ENCODE measurements around the gene ASIC1. TPM values are rescaled to one million over a fixed set of nuclear protein-coding genes. Genes with fewer than 3 reads are reported as not detected.
A peak's percentile ranks its signal among the peaks of the same experiment; 100 is the strongest.

The ASIC1 gene
- total and polyA plus RNA-seq, 2 of the 4 experiments (the other 2 are of a cell fraction) = 1.6 to 9.9 TPM

- no peak for TF ChIP-seq MXI1 (IDR thresholded peaks at IDR 0.05; ENCODE audit: borderline replicate concordance, low read depth, low read length)
Measured at GRCh38 chr12:50061946-50062686, 4.7 kb downstream of the ASIC1 start (continued).

- in situ Hi-C loops (cut with MboI; ENCODE audit: low sequenced_read_pairs) (no loop called here), intact Hi-C loops (cut with micrococcal nuclease) (no loop called here), dilution Hi-C loops (cut with HindIII; ENCODE audit: low sequenced_read_pairs, unreplicated experiment) (no loop called here)
- H3K4me1 ChIP-seq (ENCODE audit: control insufficient read depth, insufficient read depth, low read length) = peaks cover 13% of the 10 kb centered on the region
- no peak overlapping the region for H3K18ac ChIP-seq (ENCODE audit: low read depth, low read length)
- ChIA-PET POLR2A (ENCODE audit: unreplicated experiment) (interaction anchor here (1.0 kb wide), 1 partner anchor 22 kb away, joined by 3 read pairs; no protein-coding TSS in a partner anchor), CTCF (interaction anchor here (0.5 to 1.1 kb wide), 3 partner anchors 24 to 74 kb away, joined by 3 to 5 read pairs (median 4); partner anchors contain the start of gene COX14)
- WGBS, 2 experiments (ENCODE audit: extremely low coverage in 2 of 2, insufficient read length in 1 of 2) = 80% methylated on average over 2 of the region's 5 CpGs; no CpG with 5 or more reads in 1 of the 2 experiments
- H3K9ac ChIP-seq (ENCODE audit: low read depth, low read length) = no peak overlapping the region
- no peak for TF ChIP-seq NFE2L2 (IDR thresholded peaks at IDR 0.05; ENCODE audit: low read depth, low read length)
- no peak for TF ChIP-seq RCOR1 (IDR thresholded peaks at IDR 0.05; ENCODE audit: insufficient replicate concordance, low read length)
- no peak for TF ChIP-seq CEBPB (IDR thresholded peaks at IDR 0.05; ENCODE audit: low read depth, low read length)
- no peak for TF ChIP-seq FOS (IDR thresholded peaks at IDR 0.05; ENCODE audit: low read depth, low read length)
- TF ChIP-seq MAFK (IDR thresholded peaks at IDR 0.05; ENCODE audit: low read depth, low read length) = no peak
- TF ChIP-seq MXI1 (IDR thresholded peaks at IDR 0.05; ENCODE audit: borderline replicate concordance, low read depth, low read length) = no peak
- no peak for TF ChIP-seq USF2 (IDR thresholded peaks at IDR 0.05; ENCODE audit: low read depth, low read length)
- no peak for TF ChIP-seq POLR2A (IDR thresholded peaks at IDR 0.05; ENCODE audit: low read depth, low read length)
- TF ChIP-seq MAZ (IDR thresholded peaks at IDR 0.05; ENCODE audit: borderline replicate concordance, low read depth, low read length) = no peak
- no peak for TF ChIP-seq CHD1 (IDR thresholded peaks at IDR 0.05; ENCODE audit: low read depth, low read length)
- H4K20me1 ChIP-seq (ENCODE audit: insufficient read depth, low read length) = no peaks in the 10 kb centered on the region; the same call in 1 of the 2 replicates
- H2BK5ac ChIP-seq (ENCODE audit: low read depth, low read length, poor library complexity, severe bottlenecking) = no peak overlapping the region
- no peak overlapping the region for H2AFZ ChIP-seq (replicated peaks; ENCODE audit: low read length, poor library complexity)
- DNase-seq (peak; percentile 20), ATAC-seq (ENCODE audit: low read depth) (no peak)
- no peaks in the 10 kb centered on the region for H3K9me3 ChIP-seq (ENCODE audit: control insufficient read depth, insufficient read depth, low read length)
- H4K5ac ChIP-seq (ENCODE audit: low read depth, low read length) = no peak overlapping the region
- no TSS peak for BruUV-seq (replicated peaks)
- H3K27ac ChIP-seq (ENCODE audit: insufficient read depth, low read length) = no peak overlapping the region
- no peak overlapping the region for H3K23ac ChIP-seq (ENCODE audit: low read depth, low read length)
- H2BK15ac ChIP-seq (ENCODE audit: low read depth, low read length) = no peak overlapping the region
- no peak overlapping the region for H2BK120ac ChIP-seq (ENCODE audit: low read depth, low read length)
- no peaks in the 10 kb centered on the region for H3K27me3 ChIP-seq (ENCODE audit: control insufficient read depth, insufficient read depth, low read length)
- H3K79me1 ChIP-seq (ENCODE audit: low read depth in 1 of 2, low read length in 2 of 2) = no peaks in the 10 kb centered on the region
- no peak overlapping the region; the same call in 1 of the 2 replicates for H2AK5ac ChIP-seq (ENCODE audit: low read depth, low read length)
- H3K4me2 ChIP-seq (ENCODE audit: low read depth, low read length) = no peak overlapping the region
- no peak overlapping the region for H4K8ac ChIP-seq (ENCODE audit: low read depth in 2 of 2, low read length in 2 of 2)
- no peak overlapping the region for H3K4me3 ChIP-seq (ENCODE audit: insufficient read depth, low read depth, low read length)
- H4K91ac ChIP-seq (ENCODE audit: insufficient read depth, low read depth, low read length) = no peak overlapping the region
- H3K36me3 ChIP-seq (ENCODE audit: control insufficient read depth, insufficient read depth, low read length) = 0 out of 2 replicates have a peak, but pooled peaks cover 3% of the 10 kb centered on the region
- H2BK20ac ChIP-seq (ENCODE audit: low read depth, low read length) = no peak overlapping the region
- H3K9me1 ChIP-seq (ENCODE audit: insufficient read depth, low read length) = 0 out of 2 replicates have a peak, but pooled peaks cover 7% of the 10 kb centered on the region
- no peak overlapping the region for H3K14ac ChIP-seq (replicated peaks; ENCODE audit: low read depth, low read length)
- H2AK9ac ChIP-seq (replicated peaks; ENCODE audit: low read depth, low read length, poor library complexity) = no peak overlapping the region
- no peak overlapping the region for H3K4ac ChIP-seq (ENCODE audit: low read depth, low read length)
- H3K56ac ChIP-seq (ENCODE audit: extremely low read depth, insufficient read depth, low read length) = no peak overlapping the region
Measured at GRCh38 chr12:50062728-50063460, 5.5 kb downstream of the ASIC1 start.

Measured in IMR-90 (cell line).